ENCODE results near the gene BCS1L. TPM values are rescaled to one million over a fixed set of nuclear protein-coding genes. Genes with fewer than 3 reads are reported as not detected.

Gene BCS1L
- total RNA-seq, 1 experiment from 2014 or later: 39.1 TPM

DNA sequence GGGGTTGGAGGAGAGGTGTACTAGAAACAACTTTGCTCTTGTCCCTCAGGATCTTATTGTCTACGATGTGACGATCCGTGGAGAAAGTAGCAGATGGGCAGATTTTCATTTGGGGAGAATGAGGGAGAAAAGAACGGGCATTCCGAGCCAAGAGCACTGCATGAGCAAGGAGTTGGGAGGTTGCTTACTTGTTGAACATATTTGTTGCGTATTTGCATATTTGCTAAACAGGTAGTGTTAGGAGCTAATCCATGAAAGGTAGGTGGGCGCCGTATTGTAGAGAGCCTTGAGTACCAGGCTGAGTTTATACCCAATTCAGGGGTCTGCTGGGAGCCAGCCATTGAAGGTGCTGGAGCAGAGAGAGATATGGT lies 490 bp downstream of the BCS1L start:
- Histone ChIP-seq H3K9ac (ENCODE audit: extremely low read depth, insufficient read length, low read length) (peak overlapping the region; percentile 61), H3K4me2 (ENCODE audit: insufficient read depth, insufficient read length, low read length) (peak overlapping the region; percentile 99), H4K91ac (ENCODE audit: insufficient read length, low read depth, low read length) (no peak overlapping the region), H3K23ac (ENCODE audit: insufficient read length, low read depth, low read length) (no peak overlapping the region), H3K23me2 (ENCODE audit: insufficient read length, low read depth, low read length, poor library complexity, severe bottlenecking) (peaks cover 11% of the 10 kb centered on the region), H2BK15ac (ENCODE audit: low read depth, low read length) (no peak overlapping the region), H3K27ac (ENCODE audit: insufficient read length, low read depth, low read length) (no peak overlapping the region), H2BK12ac (ENCODE audit: insufficient read length, low read depth, low read length) (no peak overlapping the region), H3K9me3 (ENCODE audit: control insufficient read depth, low read depth, low read length) (no peaks in the 10 kb centered on the region), H3K79me1 (ENCODE audit: insufficient read depth, low read depth, low read length, poor library complexity, severe bottlenecking) (no peaks in the 10 kb centered on the region), H3K14ac (ENCODE audit: insufficient read depth, low read length) (no peak overlapping the region), H3K18ac (ENCODE audit: insufficient read length, low read depth, low read length) (no peak overlapping the region), H4K8ac (replicated peaks; ENCODE audit: insufficient read length, low read depth, low read length) (no peak overlapping the region), H2BK120ac (ENCODE audit: low read depth, low read length, poor library complexity, severe bottlenecking) (no peak overlapping the region), H3K4me1 (ENCODE audit: insufficient read depth, low read length) (peaks cover 2% of the 10 kb centered on the region; the same call in 1 of the 2 replicates), H2AK5ac (ENCODE audit: insufficient read length, low read length) (no peak overlapping the region), H3K79me2 (ENCODE audit: insufficient read depth, low read length) (no peaks in the 10 kb centered on the region), H2AFZ (ENCODE audit: low read length) (no peak overlapping the region), H4K20me1 (ENCODE audit: control insufficient read depth, insufficient read depth, insufficient read length) (no peaks in the 10 kb centered on the region), H2BK20ac (ENCODE audit: low read depth, low read length, poor library complexity, severe bottlenecking) (no peak overlapping the region), H3T11ph (ENCODE audit: low read length) (no peak overlapping the region), H2BK5ac (ENCODE audit: insufficient read length, low read length) (no peak overlapping the region), H3K56ac (ENCODE audit: insufficient read length, low read depth, low read length) (no peak overlapping the region), H3K4ac (ENCODE audit: low read depth, low read length) (no peak overlapping the region), H4K5ac (ENCODE audit: insufficient read length, low read depth, low read length) (no peak overlapping the region), H3K27me3 (ENCODE audit: insufficient read depth, low read length) (no peaks in the 10 kb centered on the region)
- DNase-seq: no peak
- Mint-ChIP-seq H3K4me3 (peak overlapping the region; percentile 91 to 97), H3K27ac (peak overlapping the region in 2 of 3 experiments; percentile 91 to 96; a peak in 2 of 7 replicates), H3K4me1 (peaks cover 11 to 12% of the 10 kb centered on the region in 2 experiments), H3K9me3 (no peaks in the 10 kb centered on the region), H3K36me3 (ENCODE audit: insufficient read depth in 1 of 3, low read depth in 3 of 3) (peaks cover 29 to 59% (median 55%) of the 10 kb centered on the region in 3 experiments), H3K27me3 (ENCODE audit: low read depth) (no peaks in the 10 kb centered on the region)
- no peak for TF ChIP-seq CTCF (conservative IDR thresholded peaks at IDR 0.05)
- WGBS (ENCODE audit: extremely low coverage, insufficient read length, low lambda C conversion rate): no CpG with 5 or more reads among the region's 8 CpGs
